GM12878 (cell line): Measurements from ENCODE around the gene KCNAB2. TPM values are rescaled to one million over a fixed set of nuclear protein-coding genes. Genes with fewer than 3 reads are reported as not detected.

ENCODE experiments used
- ATAC-seq: fragments of 200-7000 bp; cut with Tn5 transposase; 3 replicates; pipeline ENCODE4 v1.9.1; 2020; ENCODE audit warnings: mild to moderate bottlenecking, moderate library complexity
- BruUV-seq: library from RNA; stranded (reverse); fragments of 400-500 nt; replicated peaks from 2 replicates; lab custom pipeline; 2021; lab: Mats Ljungman, UMichigan
- CTCF ChIA-PET: fragments of 300-600 bp; sonication (Branson Sonifier 250); formaldehyde crosslinking; extraction: SDS; loops from one replicate; lab custom pipeline; 2021; ENCODE audit warnings: inconsistent platforms; lab: Yijun Ruan, JAX
- POLR2A ChIA-PET: fragments of 350-600 bp; formaldehyde crosslinking; extraction: SDS; loops from one replicate; lab custom pipeline; 2021; ENCODE audit warnings: inconsistent platforms; lab: Charles Lee
- RAD21 ChIA-PET: fragments of 300-600 bp; sonication (Branson Sonifier 250); formaldehyde crosslinking; loops from one replicate; lab custom pipeline; 2023; ENCODE audit warnings: antibody characterized with exemption; ENCODE audit not compliant: unreplicated experiment; lab: Charles Lee
- SMC1A ChIA-PET: fragments of 300-600 bp; sonication (Branson Sonifier 250); formaldehyde crosslinking; loops from one replicate; lab custom pipeline; 2023; ENCODE audit not compliant: unreplicated experiment, uncharacterized antibody; lab: Charles Lee
- DNase-seq: peaks from one replicate; pipeline ENCODE4 v3.0.0-alpha.2; 2011; ENCODE audit warnings: low read depth, low spot score
- FAIRE-seq: peaks from 3 replicates; lab custom pipeline; 2011; peaks lifted over from hg19 to GRCh38; lab: Jason Lieb, UNC
- H2AFZ ChIP-seq: 2 replicates; pipeline ENCODE4 v1.6.0; 2011; ENCODE audit warnings: low read depth, low read length, control low read depth; ENCODE audit not compliant: control insufficient read depth
- H3K27ac ChIP-seq: 2 replicates; pipeline ENCODE4 v1.5.1; 2011; ENCODE audit warnings: control low read depth; ENCODE audit not compliant: control insufficient read depth, insufficient read depth
- H3K27me3 ChIP-seq, 2 experiments: replicated peaks in 1 of 2; 2 replicates each; pipeline versions ENCODE4 v1.6.0 to v1.6.1; 2011; ENCODE audit warnings: low read length in 1 of 2; ENCODE audit not compliant: control insufficient read depth in 2 of 2, insufficient read depth in 2 of 2
- H3K36me3 ChIP-seq, 2 experiments: 2 replicates each; pipeline ENCODE4 v1.5.1; 2011; ENCODE audit warnings: low read length in 1 of 2; ENCODE audit not compliant: control insufficient read depth in 2 of 2, insufficient read depth in 2 of 2
- H3K4me1 ChIP-seq: 2 replicates; pipeline ENCODE4 v1.6.1; 2011; ENCODE audit warnings: mild to moderate bottlenecking, low read length, moderate library complexity, mixed read lengths; ENCODE audit not compliant: control insufficient read depth, insufficient read depth
- H3K4me2 ChIP-seq: 2 replicates; pipeline ENCODE4 v1.6.0; 2011; ENCODE audit warnings: control low read depth; ENCODE audit not compliant: control insufficient read depth, insufficient read depth
- H3K4me3 ChIP-seq: fragments of 200-600 bp; sonication (generic); 2 replicates; pipeline ENCODE4 v1.5.1; 2016
- H3K79me2 ChIP-seq: 2 replicates; pipeline ENCODE4 v1.6.0; 2011; ENCODE audit warnings: low read length; ENCODE audit not compliant: control insufficient read depth, insufficient read depth
- H3K9ac ChIP-seq: 2 replicates; pipeline ENCODE4 v1.8.0; 2011; ENCODE audit warnings: low read length, control low read depth, mixed read lengths; ENCODE audit not compliant: control insufficient read depth, insufficient read depth
- H3K9me3 ChIP-seq: replicated peaks from 3 replicates; pipeline ENCODE4 v1.5.1; 2011; ENCODE audit warnings: mild to moderate bottlenecking, low read length; ENCODE audit not compliant: control insufficient read depth, insufficient read depth
- H4K20me1 ChIP-seq: 2 replicates; pipeline ENCODE4 v1.6.0; 2011; ENCODE audit not compliant: control insufficient read depth, insufficient read depth
- BACH1 ChIP-seq: fragments of 450-650 bp; IDR thresholded peaks from 2 replicates; pipeline ENCODE4 v1.6.1; 2017; ENCODE audit warnings: mild to moderate bottlenecking, borderline replicate concordance
- BCL3 ChIP-seq: IDR thresholded peaks from 2 replicates; pipeline ENCODE4 v1.6.1; 2011; ENCODE audit warnings: borderline replicate concordance, low read depth, mild to moderate bottlenecking, moderate library complexity, low read length; ENCODE audit not compliant: insufficient read depth, poor library complexity, severe bottlenecking
- CBX3 ChIP-seq: fragments of 200-600 bp; sonication (generic); IDR thresholded peaks from 2 replicates; pipeline ENCODE4 v1.6.1; 2016; ENCODE audit warnings: low read depth, borderline replicate concordance
- CHD4 ChIP-seq: fragments of 200-600 bp; sonication (generic); IDR thresholded peaks from 2 replicates; pipeline ENCODE4 v1.6.1; 2016; ENCODE audit warnings: mild to moderate bottlenecking
- HDAC2 ChIP-seq: fragments of 200-600 bp; sonication (generic); IDR thresholded peaks from 2 replicates; pipeline ENCODE4 v1.6.1; 2017
- JUNB ChIP-seq: IDR thresholded peaks from 2 replicates; pipeline ENCODE4 v1.6.1; 2016; ENCODE audit warnings: antibody characterized with exemption, mild to moderate bottlenecking
- KAT2A ChIP-seq: conservative IDR thresholded peaks from 2 replicates; pipeline ENCODE4 v1.6.1; 2011; ENCODE audit warnings: low read depth, low read length; ENCODE audit not compliant: control insufficient read depth
- MTA3 ChIP-seq: IDR thresholded peaks from 2 replicates; pipeline ENCODE4 v1.6.1; 2012; ENCODE audit warnings: low read length, inconsistent platforms, borderline replicate concordance
- POLR2AphosphoS2 ChIP-seq: IDR thresholded peaks from 2 replicates; pipeline ENCODE4 v1.6.1; 2011; ENCODE audit warnings: low read depth, mild to moderate bottlenecking, low read length, improper control_type of control experiment, moderate library complexity
- RB1 ChIP-seq: fragments of 450-650 bp; formaldehyde crosslinking; IDR thresholded peaks from 2 replicates; pipeline ENCODE4 v1.6.1; 2017; ENCODE audit warnings: mild to moderate bottlenecking, borderline replicate concordance
- RUNX3 ChIP-seq: IDR thresholded peaks from 2 replicates; pipeline ENCODE4 v1.6.1; 2012; ENCODE audit warnings: low read length, inconsistent platforms
- SREBF1 ChIP-seq: IDR thresholded peaks from 2 replicates; pipeline ENCODE4 v1.6.1; 2012; ENCODE audit warnings: mild to moderate bottlenecking, low read length
- SREBF2 ChIP-seq: IDR thresholded peaks from 2 replicates; pipeline ENCODE4 v1.6.1; 2012; ENCODE audit warnings: mild to moderate bottlenecking, low read length
- USF1 ChIP-seq: IDR thresholded peaks from 2 replicates; pipeline ENCODE4 v1.6.1; 2011; ENCODE audit warnings: borderline replicate concordance, low read depth, mild to moderate bottlenecking, moderate library complexity, mixed read lengths, low read length; ENCODE audit not compliant: insufficient read depth; ENCODE audit errors: extremely low read length
- USF2 ChIP-seq: IDR thresholded peaks from 2 replicates; pipeline ENCODE4 v1.6.1; 2011; ENCODE audit warnings: low read depth, low read length, improper control_type of control experiment, borderline replicate concordance
- ZNF687 ChIP-seq: fragments of 450-650 bp; IDR thresholded peaks from 2 replicates; pipeline ENCODE4 v1.6.1; 2017; ENCODE audit warnings: mild to moderate bottlenecking, moderate library complexity
- whole genome bisulfite sequencing: methylation state at CpG from one replicate; pipeline ENCODE4 v1.1.6; 2016; ENCODE audit warnings: low lambda C conversion rate; ENCODE audit not compliant: insufficient replicate concordance, insufficient coverage; ENCODE audit errors: missing lambda C conversion rate; 5-methylcytosine and 5-hydroxymethylcytosine counted together
- in situ Hi-C: fragments of 300-500 bp; cut with MboI; formaldehyde crosslinking; loops from 9 replicates; pipeline ENCODE4 v1.14.3; 2018; ENCODE audit warnings: mixed read lengths
- intact Hi-C: fragments of 100-400 bp; cut with micrococcal nuclease; formaldehyde crosslinking; loops from one replicate; pipeline ENCODE4 v1.14.2; 2022; ENCODE audit not compliant: unreplicated experiment
- polyA plus RNA-seq, 11 experiments: library from polyadenylated mRNA; depleted of rRNA in 4 of 11; unstranded in 6 of 11; stranded (reverse) in 5 of 11; fragments of >200 nt; fragmentation: Nextera tagmentation in 4 of 11; fragmentation: Illumina TruSeq in 1 of 11; extraction: Ambion mirVana in 4 of 11; extraction: Trizol in 1 of 11; gene quantifications; 1 replicate in 1 of 11; 2 replicates in 10 of 11; pipeline versions ENCODE4 v1.2.1 to v1.2.3, GENCODE V29; 2011 to 2016; ENCODE audit warnings: inconsistent platforms in 2 of 11, missing spikeins in 2 of 11, low read depth in 1 of 11
- total RNA-seq, 4 experiments: library from RNA; depleted of rRNA in 3 of 4; stranded (reverse); fragments of >200 nt in 3 of 4; fragmentation: Illumina TruSeq in 1 of 4; extraction: Trizol in 1 of 4; gene quantifications; 2 replicates each; pipeline versions ENCODE4 v1.2.1 to v1.2.3, GENCODE V29; 2013 to 2021

Gene KCNAB2
- total and polyA plus RNA-seq, 10 of the 15 experiments (the other 5 are each of a cell fraction or from before 2014, with no cell fraction given) = 2.9 to 123 (median 62.4) TPM

GRCh38 chr1:6145864-6146410, 100.2 kb downstream of the KCNAB2 start:
- intact Hi-C loops (no loop called here), in situ Hi-C loops (no loop called here)
- DNase-seq = no peak
- Histone ChIP-seq H3K4me1 (no peaks in the 10 kb centered on the region), H3K4me3 (no peak overlapping the region), H2AFZ (no peak overlapping the region), H3K79me2 (no peaks in the 10 kb centered on the region), H3K27ac (no peak overlapping the region), H3K9me3 (no peaks in the 10 kb centered on the region), H3K9ac (no peak overlapping the region), H4K20me1 (no peaks in the 10 kb centered on the region), H3K27me3 (no peaks in the 10 kb centered on the region; a peak in 1 of 4 replicates), H3K4me2 (no peak overlapping the region), H3K36me3 (no peaks in the 10 kb centered on the region)
- ChIA-PET POLR2A (no interaction called here), RAD21 (no interaction called here), CTCF (no interaction called here), SMC1A (no interaction called here)
- FAIRE-seq = no peak
- no TSS peak for BruUV-seq
- 42% methylated on average over 24 of the region's 24 CpGs for WGBS
- no peak for ATAC-seq
- TF ChIP-seq CBX3 = no peak
- no peak for TF ChIP-seq BCL3
- no peak for TF ChIP-seq USF1
- TF ChIP-seq POLR2AphosphoS2 = no peak
- no peak for TF ChIP-seq ZNF687
- TF ChIP-seq SREBF1 = no peak
- no peak for TF ChIP-seq USF2
- TF ChIP-seq MTA3 = no peak
- no peak for TF ChIP-seq KAT2A
- TF ChIP-seq JUNB = no peak
- no peak for TF ChIP-seq CHD4
- no peak for TF ChIP-seq HDAC2
- no peak for TF ChIP-seq RUNX3
- TF ChIP-seq SREBF2 = no peak
- TF ChIP-seq RB1 = no peak
- no peak for TF ChIP-seq BACH1
